Measurements from ENCODE around the gene MAP6. TPM values are rescaled to one million over a fixed set of nuclear protein-coding genes. Genes with fewer than 3 reads are reported as not detected.

MAP6 gene
- total RNA-seq, 1 experiment from 2014 or later, result not detected

- H3K9ac ChIP-seq (ENCODE audit: low read length), result peak overlapping the region; percentile 92
- peaks cover 3 to 27% of the 10 kb centered on the region in 2 experiments for H3K36me3 ChIP-seq (ENCODE audit: control insufficient read depth in 1 of 2, insufficient read depth in 2 of 2, low read length in 2 of 2)
- intact Hi-C loops (cut with micrococcal nuclease), result no loop called here
- RAD21 ChIA-PET (ENCODE audit: low non-redundant PET in 1 of 2, low total read pairs in 2 of 2, uncharacterized antibody in 2 of 2, unreplicated experiment in 2 of 2), result no interaction called here
- TF ChIP-seq EZH2phosphoT487 (IDR thresholded peaks at IDR 0.05; ENCODE audit: borderline replicate concordance), result no peak
- TF ChIP-seq MAX (IDR thresholded peaks at IDR 0.05), result no peak
- no peak for TF ChIP-seq CTCF (IDR thresholded peaks at IDR 0.05 in 2 of 3, conservative IDR thresholded peaks at IDR 0.05 in 1 of 3; ENCODE audit: borderline replicate concordance in 1 of 3, insufficient read depth in 1 of 3, low read depth in 2 of 3, low read length in 2 of 3)
- no peak for TF ChIP-seq TCF7L2 (IDR thresholded peaks at IDR 0.05; ENCODE audit: borderline replicate concordance, extremely low read depth, insufficient read depth, insufficient read length)
- no peak for TF ChIP-seq ATF3 (IDR thresholded peaks at IDR 0.05)
- no peak for TF ChIP-seq CBX3 (IDR thresholded peaks at IDR 0.05; ENCODE audit: low read depth)
- no peak for TF ChIP-seq ZFX (IDR thresholded peaks at IDR 0.05)
- TF ChIP-seq SP1 (IDR thresholded peaks at IDR 0.05; ENCODE audit: low read depth), result no peak
- TF ChIP-seq POLR2AphosphoS5 (IDR thresholded peaks at IDR 0.05; ENCODE audit: low read depth, low read length), result no peak
- TF ChIP-seq ZBTB33 (IDR thresholded peaks at IDR 0.05; ENCODE audit: extremely low read depth, insufficient replicate concordance, low read length), result no peak
- H3K4me2 ChIP-seq (ENCODE audit: low read length), result peak overlapping the region; percentile 85
- peak overlapping the region; percentile 96 for H3K27ac ChIP-seq (ENCODE audit: low read depth, low read length)
- no peaks in the 10 kb centered on the region for H3K27me3 ChIP-seq (ENCODE audit: insufficient read depth, low read length)
- no peaks in the 10 kb centered on the region for H3K9me2 ChIP-seq (ENCODE audit: insufficient read depth)
- peak overlapping the region; percentile 77 to 99 for H3K4me3 ChIP-seq (replicated peaks in 1 of 2; ENCODE audit: low read depth in 1 of 2, low read length in 2 of 2)
- BruUV-seq (replicated peaks), result no TSS peak
- peaks cover 56% of the 10 kb centered on the region for H3K79me2 ChIP-seq (ENCODE audit: insufficient read depth, low read length)
- H3K4me1 ChIP-seq (ENCODE audit: control insufficient read depth in 1 of 2, insufficient read depth in 2 of 2, low read length in 2 of 2), result peaks cover 17 to 56% of the 10 kb centered on the region in 2 experiments
- CTCF ChIA-PET, result interaction anchor here (0.8 to 2.1 kb wide), 4 partner anchors 11 to 175 kb away, joined by 3 to 13 read pairs (median 3); no protein-coding TSS in a partner anchor
- H3K9me3 ChIP-seq (ENCODE audit: control insufficient read depth in 1 of 2, insufficient read depth in 1 of 2, low read depth in 1 of 2, low read length in 2 of 2), result no peaks in the 10 kb centered on the region
- no peak for ATAC-seq
- no peak overlapping the region for H2AFZ ChIP-seq (ENCODE audit: low read depth, low read length, poor library complexity, severe bottlenecking)
- H4K20me1 ChIP-seq (ENCODE audit: insufficient read depth), result no peaks in the 10 kb centered on the region
- no peak for DNase-seq (ENCODE audit: low read depth, low spot score)
- POLR2A ChIA-PET, result interaction anchor here (1.1 to 1.3 kb wide), 2 partner anchors 9 to 17 kb away, joined by 3 read pairs; no protein-coding TSS in a partner anchor
Observed at GRCh38 chr11:75563501-75563977, 105.3 kb downstream of the MAP6 start.
